PC-9 (cell line): ENCODE results near the gene RBFOX2. TPM values are rescaled to one million over a fixed set of nuclear protein-coding genes. Genes with fewer than 3 reads are reported as not detected.

ENCODE experiments used
- BruUV-seq: library from RNA; stranded (reverse); fragments of 400-500 nt; replicated peaks from 2 replicates; lab custom pipeline; 2021; lab: Mats Ljungman, UMichigan
- CTCF ChIA-PET: fragments of 300-600 bp; sonication (Branson Sonifier 250); formaldehyde crosslinking; loops from one replicate; lab custom pipeline; 2022; ENCODE audit warnings: antibody characterized with exemption; lab: Charles Lee
- POLR2A ChIA-PET: fragments of 300-600 bp; sonication (Branson Sonifier 250); formaldehyde crosslinking; loops from one replicate; lab custom pipeline; 2022; ENCODE audit warnings: antibody characterized with exemption; ENCODE audit not compliant: unreplicated experiment; lab: Charles Lee
- DNase-seq, 2 experiments: peaks; one replicate each; pipeline versions ENCODE4 v3.0.0 to v3.0.0-alpha.2; 2015 to 2022; ENCODE audit warnings: mixed read lengths in 1 of 2
- H2AFZ ChIP-seq: fragments of 200-600 bp; sonication (generic); 2 replicates; pipeline ENCODE4 v1.8.1; 2017; ENCODE audit warnings: antibody characterized with exemption
- H3F3A ChIP-seq: fragments of 200-600 bp; sonication (generic); 2 replicates; pipeline ENCODE4 v1.8.1; 2017; ENCODE audit warnings: antibody characterized with exemption, mild to moderate bottlenecking, low read depth; ENCODE audit not compliant: insufficient read depth
- H3K27ac ChIP-seq: fragments of 200-600 bp; sonication (generic); 2 replicates; pipeline ENCODE4 v1.6.1; 2016; ENCODE audit warnings: mixed run types
- H3K27me3 ChIP-seq: fragments of 200-600 bp; sonication (generic); 2 replicates; pipeline ENCODE4 v1.6.1; 2016; ENCODE audit warnings: low read depth, mixed run types; ENCODE audit not compliant: insufficient read depth
- H3K36me3 ChIP-seq: fragments of 200-600 bp; sonication (generic); 2 replicates; pipeline ENCODE4 v1.6.1; 2016; ENCODE audit warnings: low read depth, mixed run types
- H3K4me1 ChIP-seq: fragments of 200-600 bp; sonication (generic); replicated peaks from 2 replicates; pipeline ENCODE4 v1.6.1; 2016; ENCODE audit warnings: mixed run types; ENCODE audit not compliant: insufficient read depth
- H3K4me2 ChIP-seq: fragments of 200-600 bp; sonication (generic); 2 replicates; pipeline ENCODE4 v1.6.1; 2017; ENCODE audit warnings: mixed run types
- H3K4me3 ChIP-seq: fragments of 200-600 bp; sonication (generic); 2 replicates; pipeline ENCODE4 v1.6.1; 2016; ENCODE audit warnings: mixed run types
- H3K79me2 ChIP-seq: fragments of 200-600 bp; sonication (generic); 2 replicates; pipeline ENCODE4 v1.6.1; 2017; ENCODE audit warnings: low read depth, mixed run types
- H3K9me2 ChIP-seq: fragments of 200-600 bp; sonication (generic); 2 replicates; pipeline ENCODE4 v1.8.1; 2017; ENCODE audit warnings: mild to moderate bottlenecking; ENCODE audit not compliant: insufficient read depth
- H3K9me3 ChIP-seq: fragments of 200-600 bp; sonication (generic); 2 replicates; pipeline ENCODE4 v1.8.1; 2016; ENCODE audit warnings: low read depth; ENCODE audit not compliant: insufficient read depth
- H4K20me1 ChIP-seq: fragments of 200-600 bp; sonication (generic); 2 replicates; pipeline ENCODE4 v1.8.1; 2017; ENCODE audit not compliant: insufficient read depth
- CTCF ChIP-seq: fragments of 200-600 bp; sonication (generic); conservative IDR thresholded peaks from 2 replicates; pipeline ENCODE4 v1.6.1; 2017; ENCODE audit warnings: mixed run types, antibody characterized with exemption, mild to moderate bottlenecking, moderate library complexity
- EZH2 ChIP-seq: fragments of 200-600 bp; sonication (generic); IDR thresholded peaks from 2 replicates; pipeline ENCODE4 v1.8.0; 2017; ENCODE audit warnings: antibody characterized with exemption, low read depth
- intact Hi-C: fragments of 100-400 bp; cut with micrococcal nuclease; formaldehyde crosslinking; loops from one replicate; pipeline ENCODE4 v1.10.0; 2022; ENCODE audit not compliant: unreplicated experiment
- total RNA-seq: library from RNA; stranded (reverse); gene quantifications from 2 replicates; pipeline ENCODE4 v1.2.3, GENCODE V29; 2021

RBFOX2 gene
- total RNA-seq, 1 experiment from 2014 or later: 109 TPM

- Histone ChIP-seq H4K20me1 (no peaks in the 10 kb centered on the region), H3F3A (peaks cover 52% of the 10 kb centered on the region), H3K36me3 (no peaks in the 10 kb centered on the region), H3K79me2 (peaks cover 95% of the 10 kb centered on the region), H3K4me2 (peak overlapping the region; percentile 78), H3K27me3 (no peaks in the 10 kb centered on the region), H3K27ac (peak overlapping the region; percentile 80), H3K9me3 (no peaks in the 10 kb centered on the region), H3K4me3 (peak overlapping the region; percentile 46; the same call in 1 of the 2 replicates), H3K4me1 (peaks cover 58% of the 10 kb centered on the region), H3K9me2 (no peaks in the 10 kb centered on the region), H2AFZ (no peak overlapping the region)
- no peak for DNase-seq
- POLR2A ChIA-PET: interaction anchor here (0.7 to 1.5 kb wide), 2 partner anchors 17 to 287 kb away, joined by 7 to 11 read pairs; no protein-coding TSS in a partner anchor
- CTCF ChIA-PET: interaction anchor here (0.7 kb wide), 1 partner anchor 152 kb away, joined by 5 read pairs; no protein-coding TSS in a partner anchor
- TF ChIP-seq EZH2 (no peak), CTCF (no peak)
- intact Hi-C loops: loop anchor here (2.0 kb wide), 1 partner anchor 78 kb away; no protein-coding TSS in a partner anchor
- no TSS peak for BruUV-seq
Measured at GRCh38 chr22:35914357-35914664, 114.3 kb downstream of the RBFOX2 start.

- Histone ChIP-seq H3K9me2 (no peaks in the 10 kb centered on the region), H3K4me1 (peaks cover 58% of the 10 kb centered on the region), H2AFZ (no peak overlapping the region), H3K27me3 (no peaks in the 10 kb centered on the region), H3K27ac (peak overlapping the region; percentile 80), H3K9me3 (no peaks in the 10 kb centered on the region), H3F3A (peaks cover 52% of the 10 kb centered on the region), H4K20me1 (no peaks in the 10 kb centered on the region), H3K4me3 (peak overlapping the region; percentile 46; the same call in 1 of the 2 replicates), H3K4me2 (peak overlapping the region; percentile 78), H3K36me3 (no peaks in the 10 kb centered on the region), H3K79me2 (peaks cover 95% of the 10 kb centered on the region)
- DNase-seq: no peak
- TF ChIP-seq CTCF: no peak
- TF ChIP-seq EZH2: no peak
- ChIA-PET POLR2A (interaction anchor here (0.7 kb wide), 1 partner anchor 17 kb away, joined by 7 read pairs; no protein-coding TSS in a partner anchor), CTCF (no interaction called here)
- BruUV-seq: no TSS peak
- intact Hi-C loops: loop anchor here (2.0 kb wide), 1 partner anchor 77 kb away; no protein-coding TSS in a partner anchor
Measured at GRCh38 chr22:35913925-35914324, 114.7 kb downstream of the RBFOX2 start.

GRCh38 chr22:35912658-35913057, 116.0 kb downstream of the RBFOX2 start:
- no TSS peak for BruUV-seq

More at GRCh38 chr22:35912658-35913057, 116.0 kb downstream of the RBFOX2 start:
- Histone ChIP-seq H3K27ac (0 out of 2 replicates have a peak overlapping the region, but pooled peaks have one; percentile 2), H3K4me3 (no peak overlapping the region), H3K4me2 (no peak overlapping the region), H3K4me1 (peaks cover 58% of the 10 kb centered on the region), H2AFZ (no peak overlapping the region), H3K9me3 (no peaks in the 10 kb centered on the region), H3K36me3 (no peaks in the 10 kb centered on the region), H3K79me2 (peaks cover 95% of the 10 kb centered on the region), H3K27me3 (no peaks in the 10 kb centered on the region), H3K9me2 (no peaks in the 10 kb centered on the region), H4K20me1 (no peaks in the 10 kb centered on the region), H3F3A (peaks cover 48% of the 10 kb centered on the region)
- CTCF ChIA-PET: no interaction called here
- no peak for DNase-seq
- intact Hi-C loops: no loop called here
- TF ChIP-seq CTCF (no peak), EZH2 (no peak)
- POLR2A ChIA-PET: interaction anchor here (0.7 kb wide), 1 partner anchor 73 kb away, joined by 3 read pairs; no protein-coding TSS in a partner anchor
